Epithelial cell of esophagus (primary cell): Measurements from ENCODE around the gene DNER.

Experiments used
- DNase-seq: peaks from one replicate; pipeline ENCODE4 v3.0.0; 2010; ENCODE audit warnings: low read depth
- H3K4me3 ChIP-seq: 2 replicates; pipeline ENCODE4 v1.5.1; 2011; ENCODE audit warnings: mild to moderate bottlenecking, low read length, control low read depth
- TF ChIP-seq, protein P1 (sequence below): IDR thresholded peaks from 2 replicates; pipeline ENCODE4 v1.5.1; 2011; ENCODE audit warnings: low read depth, mild to moderate bottlenecking, low read length, control low read depth, inconsistent platforms; ENCODE audit not compliant: insufficient read depth; ENCODE audit errors: missing control alignments

The DNER gene

GRCh38 chr2:229410946-229411345 is 303.4 kb downstream of the DNER start:
- peak; percentile 82 for DNase-seq
- H3K4me3 ChIP-seq: no peak overlapping the region
- TF ChIP-seq, protein P1, sequence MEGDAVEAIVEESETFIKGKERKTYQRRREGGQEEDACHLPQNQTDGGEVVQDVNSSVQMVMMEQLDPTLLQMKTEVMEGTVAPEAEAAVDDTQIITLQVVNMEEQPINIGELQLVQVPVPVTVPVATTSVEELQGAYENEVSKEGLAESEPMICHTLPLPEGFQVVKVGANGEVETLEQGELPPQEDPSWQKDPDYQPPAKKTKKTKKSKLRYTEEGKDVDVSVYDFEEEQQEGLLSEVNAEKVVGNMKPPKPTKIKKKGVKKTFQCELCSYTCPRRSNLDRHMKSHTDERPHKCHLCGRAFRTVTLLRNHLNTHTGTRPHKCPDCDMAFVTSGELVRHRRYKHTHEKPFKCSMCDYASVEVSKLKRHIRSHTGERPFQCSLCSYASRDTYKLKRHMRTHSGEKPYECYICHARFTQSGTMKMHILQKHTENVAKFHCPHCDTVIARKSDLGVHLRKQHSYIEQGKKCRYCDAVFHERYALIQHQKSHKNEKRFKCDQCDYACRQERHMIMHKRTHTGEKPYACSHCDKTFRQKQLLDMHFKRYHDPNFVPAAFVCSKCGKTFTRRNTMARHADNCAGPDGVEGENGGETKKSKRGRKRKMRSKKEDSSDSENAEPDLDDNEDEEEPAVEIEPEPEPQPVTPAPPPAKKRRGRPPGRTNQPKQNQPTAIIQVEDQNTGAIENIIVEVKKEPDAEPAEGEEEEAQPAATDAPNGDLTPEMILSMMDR: no peak

GRCh38 chr2:229410264-229410663 is 304.1 kb downstream of the DNER start:
- no peak overlapping the region for H3K4me3 ChIP-seq
- no peak for DNase-seq
- TF ChIP-seq, protein P1: no peak

DNA sequence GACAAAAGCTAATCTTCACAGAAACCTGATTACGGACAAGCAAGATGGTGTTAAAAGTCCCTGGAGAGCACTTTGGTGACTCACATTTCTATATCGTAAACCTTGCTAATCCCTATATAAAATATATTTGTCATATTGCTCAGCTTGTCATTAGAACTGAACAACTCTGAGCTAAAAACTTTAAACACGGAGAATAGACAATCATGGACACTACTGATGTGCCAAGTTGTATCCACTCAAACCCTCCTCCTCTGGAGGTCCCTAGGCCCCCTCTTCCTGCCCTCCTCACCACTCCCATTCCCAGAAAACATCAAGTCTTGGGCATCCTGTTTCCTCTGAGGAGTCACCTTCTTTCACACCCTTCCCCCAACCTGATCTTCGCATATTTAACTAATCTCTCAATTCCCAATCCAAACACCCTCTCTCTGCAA is 304.6 kb downstream of the DNER start:
- no peak overlapping the region for H3K4me3 ChIP-seq
- TF ChIP-seq, protein P1: no peak
- DNase-seq: no peak

- no peak for DNase-seq
- TF ChIP-seq, protein P1: no peak
- no peak overlapping the region for H3K4me3 ChIP-seq
Observed at GRCh38 chr2:229408962-229409361, 305.4 kb downstream of the DNER start.

- TF ChIP-seq, protein P1: no peak
- peak; percentile 98 for DNase-seq
- H3K4me3 ChIP-seq: no peak overlapping the region
Observed at GRCh38 chr2:229408356-229408755, 306.0 kb downstream of the DNER start.

DNA sequence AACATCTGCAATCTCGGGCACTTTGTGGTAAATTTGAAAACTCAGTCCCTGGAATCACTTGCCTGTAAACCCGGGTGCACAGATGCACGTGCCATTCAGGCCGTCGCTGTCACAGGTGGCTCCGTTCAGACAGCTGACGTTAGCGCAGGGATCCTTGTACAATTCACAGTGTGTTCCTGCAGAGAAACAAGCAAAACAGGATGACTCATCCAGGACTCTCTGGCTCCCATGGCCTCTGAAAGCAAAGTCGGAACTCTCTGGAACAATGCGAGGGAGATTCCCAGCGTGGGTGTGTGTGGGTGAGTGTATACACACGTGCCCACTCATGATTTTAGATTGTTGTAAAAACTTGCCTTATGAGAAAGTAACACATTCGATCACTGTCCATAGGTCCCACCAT is 307.2 kb downstream of the DNER start:
- DNase-seq: peak; percentile 98
- TF ChIP-seq, protein P1: no peak
- no peak overlapping the region for H3K4me3 ChIP-seq

GRCh38 chr2:229405796-229406195 is 308.6 kb downstream of the DNER start:
- H3K4me3 ChIP-seq: no peak overlapping the region
- TF ChIP-seq, protein P1: no peak
- DNase-seq: no peak
